ENCODE data around the gene ZNF79. TPM values are rescaled to one million over a fixed set of nuclear protein-coding genes. Genes with fewer than 3 reads are reported as not detected.

ZNF79 gene
- total RNA-seq, 1 experiment from 2014 or later: 11.7 TPM

GRCh38 chr9:127430415-127430814, 6.2 kb downstream of the ZNF79 start:
- Histone ChIP-seq H3K4me1 (no peaks in the 10 kb centered on the region), H3K27me3 (no peaks in the 10 kb centered on the region), H3K4me3 (no peak overlapping the region), H3K9me3 (replicated peaks) (no peaks in the 10 kb centered on the region), H3K27ac (no peak overlapping the region), H3K36me3 (peaks cover 44% of the 10 kb centered on the region)
- DNase-seq: no peak

GRCh38 chr9:127437497-127438264, 13.5 kb downstream of the ZNF79 start:
- no peak overlapping the region for H3K4me3 ChIP-seq
- no peak overlapping the region for H3K27ac ChIP-seq
- H3K4me1 ChIP-seq: no peaks in the 10 kb centered on the region
- no peak for DNase-seq
- H3K27me3 ChIP-seq: no peaks in the 10 kb centered on the region
- H3K9me3 ChIP-seq (replicated peaks): no peaks in the 10 kb centered on the region
- peaks cover 90% of the 10 kb centered on the region for H3K36me3 ChIP-seq

GRCh38 chr9:127438394-127438793, 14.2 kb downstream of the ZNF79 start:
- H3K36me3 ChIP-seq: peaks cover 91% of the 10 kb centered on the region
- no peak for DNase-seq

GRCh38 chr9:127444283-127444920, 20.2 kb downstream of the ZNF79 start:
- Histone ChIP-seq H3K4me3 (no peak overlapping the region), H3K27ac (no peak overlapping the region), H3K27me3 (no peaks in the 10 kb centered on the region), H3K4me1 (peaks cover 6% of the 10 kb centered on the region; the same call in 1 of the 2 replicates), H3K9me3 (replicated peaks) (peaks cover 15% of the 10 kb centered on the region; the same call in 1 of the 2 replicates), H3K36me3 (peaks cover 93% of the 10 kb centered on the region)
- peak in 1 of 2 experiments; percentile 40 for DNase-seq

More at GRCh38 chr9:127438394-127438793, 14.2 kb downstream of the ZNF79 start:
- Histone ChIP-seq H3K4me1 (no peaks in the 10 kb centered on the region), H3K27ac (no peak overlapping the region), H3K9me3 (replicated peaks) (no peaks in the 10 kb centered on the region), H3K4me3 (no peak overlapping the region), H3K27me3 (no peaks in the 10 kb centered on the region)

GRCh38 chr9:127444921-127445850, 21.0 kb downstream of the ZNF79 start:
- peak in 1 of 2 experiments; percentile 33 for DNase-seq
- H3K4me3 ChIP-seq: no peak overlapping the region
- H3K27ac ChIP-seq: no peak overlapping the region
- H3K4me1 ChIP-seq: peaks cover 6% of the 10 kb centered on the region; the same call in 1 of the 2 replicates
- H3K9me3 ChIP-seq (replicated peaks): peaks cover 15% of the 10 kb centered on the region; the same call in 1 of the 2 replicates
- no peaks in the 10 kb centered on the region for H3K27me3 ChIP-seq
- H3K36me3 ChIP-seq: peaks cover 96% of the 10 kb centered on the region

- DNase-seq: peak in 1 of 2 experiments; percentile 53
- H3K36me3 ChIP-seq: peaks cover 96% of the 10 kb centered on the region
- no peak overlapping the region for H3K4me3 ChIP-seq
- no peak overlapping the region for H3K27ac ChIP-seq
- H3K9me3 ChIP-seq (replicated peaks): peaks cover 15% of the 10 kb centered on the region; the same call in 1 of the 2 replicates
- H3K4me1 ChIP-seq: peaks cover 6% of the 10 kb centered on the region; the same call in 1 of the 2 replicates
- no peaks in the 10 kb centered on the region for H3K27me3 ChIP-seq
Observed at GRCh38 chr9:127445851-127446712, 21.9 kb downstream of the ZNF79 start.

- Histone ChIP-seq H3K4me1 (peaks cover 6% of the 10 kb centered on the region; the same call in 1 of the 2 replicates), H3K27ac (no peak overlapping the region), H3K27me3 (no peaks in the 10 kb centered on the region), H3K9me3 (replicated peaks) (peaks cover 15% of the 10 kb centered on the region; the same call in 1 of the 2 replicates), H3K36me3 (peaks cover 88% of the 10 kb centered on the region), H3K4me3 (no peak overlapping the region)
- peak in 1 of 2 experiments; percentile 34 for DNase-seq
Observed at GRCh38 chr9:127446713-127447415, 22.7 kb downstream of the ZNF79 start.

GRCh38 chr9:127447416-127448111, 23.4 kb downstream of the ZNF79 start:
- Histone ChIP-seq H3K9me3 (replicated peaks) (peaks cover 15% of the 10 kb centered on the region; the same call in 1 of the 2 replicates), H3K27ac (no peak overlapping the region), H3K4me1 (peaks cover 9% of the 10 kb centered on the region; the same call in 1 of the 2 replicates), H3K4me3 (no peak overlapping the region), H3K27me3 (no peaks in the 10 kb centered on the region), H3K36me3 (peaks cover 82% of the 10 kb centered on the region)
- DNase-seq: peak in 1 of 2 experiments; percentile 24

GRCh38 chr9:127448112-127448805, 24.1 kb downstream of the ZNF79 start:
- DNase-seq: no peak
- Histone ChIP-seq H3K4me1 (peaks cover 10% of the 10 kb centered on the region; the same call in 1 of the 2 replicates), H3K27ac (no peak overlapping the region), H3K9me3 (replicated peaks) (peaks cover 15% of the 10 kb centered on the region; the same call in 1 of the 2 replicates), H3K27me3 (no peaks in the 10 kb centered on the region), H3K4me3 (no peak overlapping the region), H3K36me3 (peaks cover 75% of the 10 kb centered on the region)

GRCh38 chr9:127449332-127449966, 25.3 kb downstream of the ZNF79 start:
- no peak overlapping the region; the same call in 1 of the 2 replicates for H3K27ac ChIP-seq
- H3K27me3 ChIP-seq: no peaks in the 10 kb centered on the region
- peaks cover 66% of the 10 kb centered on the region for H3K36me3 ChIP-seq
- peak in 1 of 2 experiments; percentile 20 for DNase-seq
- H3K4me3 ChIP-seq: peak overlapping the region; percentile 91
- H3K9me3 ChIP-seq (replicated peaks): 0 out of 2 replicates have a peak, but pooled peaks cover 10% of the 10 kb centered on the region
- peaks cover 10% of the 10 kb centered on the region; the same call in 1 of the 2 replicates for H3K4me1 ChIP-seq

GRCh38 chr9:127450243-127450760, 26.1 kb downstream of the ZNF79 start:
- Histone ChIP-seq H3K4me1 (peaks cover 10% of the 10 kb centered on the region; the same call in 1 of the 2 replicates), H3K27ac (peak overlapping the region; percentile 82), H3K36me3 (peaks cover 57% of the 10 kb centered on the region), H3K9me3 (replicated peaks) (0 out of 2 replicates have a peak, but pooled peaks cover 10% of the 10 kb centered on the region), H3K4me3 (peak overlapping the region; percentile 91), H3K27me3 (no peaks in the 10 kb centered on the region)
- peak in 1 of 2 experiments; percentile 42 for DNase-seq

Data from SJCRH30 (cell line).